Neural progenitor cell (in vitro differentiated cells): ENCODE data around the gene SLC25A12. TPM values are rescaled to one million over a fixed set of nuclear protein-coding genes. Genes with fewer than 3 reads are reported as not detected.

Experiments used
- DNase-seq: peaks from one replicate; pipeline ENCODE4 v3.0.0-alpha.2; 2016; ENCODE audit warnings: low spot score
- H2AFZ ChIP-seq: fragments of 200-600 bp; sonication (generic); replicated peaks from 2 replicates; pipeline ENCODE4 v1.6.1; 2016; ENCODE audit warnings: antibody characterized with exemption
- H3F3A ChIP-seq: fragments of 200-600 bp; sonication (generic); 2 replicates; pipeline ENCODE4 v1.6.1; 2016; ENCODE audit warnings: antibody characterized with exemption, low read depth
- H3K27ac ChIP-seq: fragments of 200-600 bp; sonication (generic); 2 replicates; pipeline ENCODE4 v1.5.1; 2016; ENCODE audit warnings: mild to moderate bottlenecking
- H3K27me3 ChIP-seq: fragments of 200-600 bp; sonication (generic); 2 replicates; pipeline ENCODE4 v1.6.1; 2016; ENCODE audit warnings: mild to moderate bottlenecking, moderate library complexity
- H3K36me3 ChIP-seq: fragments of 200-600 bp; sonication (generic); 2 replicates; pipeline ENCODE4 v1.5.1; 2016
- H3K4me1 ChIP-seq: fragments of 200-600 bp; sonication (generic); 2 replicates; pipeline ENCODE4 v1.6.1; 2016; ENCODE audit warnings: mixed run types
- H3K4me2 ChIP-seq: fragments of 200-600 bp; sonication (generic); 2 replicates; pipeline ENCODE4 v1.6.1; 2016
- H3K4me3 ChIP-seq: fragments of 200-600 bp; sonication (generic); 2 replicates; pipeline ENCODE4 v1.5.1; 2016
- H3K79me2 ChIP-seq: fragments of 200-600 bp; sonication (generic); 2 replicates; pipeline ENCODE4 v1.6.1; 2016; ENCODE audit warnings: low read depth
- H3K9ac ChIP-seq: fragments of 200-600 bp; sonication (generic); 2 replicates; pipeline ENCODE4 v1.6.1; 2016
- H3K9me3 ChIP-seq: fragments of 200-600 bp; sonication (generic); 2 replicates; pipeline ENCODE4 v1.5.1; 2016; ENCODE audit warnings: low read depth
- H4K20me1 ChIP-seq: fragments of 200-600 bp; sonication (generic); 2 replicates; pipeline ENCODE4 v1.6.1; 2016; ENCODE audit warnings: low read depth
- H3K27ac Mint-ChIP-seq: 3 replicates; pipeline ENCODE4 v1.8.0; 2021; ENCODE audit warnings: mixed read lengths
- H3K27me3 Mint-ChIP-seq: 2 replicates; pipeline ENCODE4 v1.8.0; 2022; ENCODE audit warnings: low read depth, mild to moderate bottlenecking, inconsistent platforms, moderate library complexity, mixed read lengths; ENCODE audit not compliant: insufficient read depth
- H3K36me3 Mint-ChIP-seq: 3 replicates; pipeline ENCODE4 v1.8.0; 2021; ENCODE audit warnings: mixed read lengths
- H3K4me1 Mint-ChIP-seq: 3 replicates; pipeline ENCODE4 v1.8.0; 2021; ENCODE audit warnings: mixed read lengths
- H3K4me3 Mint-ChIP-seq: 3 replicates; pipeline ENCODE4 v1.8.0; 2021; ENCODE audit warnings: mild to moderate bottlenecking, moderate library complexity, mixed read lengths
- H3K9me3 Mint-ChIP-seq: 3 replicates; pipeline ENCODE4 v1.8.0; 2020; ENCODE audit warnings: mixed read lengths
- EZH2 ChIP-seq: fragments of 200-600 bp; sonication (generic); IDR thresholded peaks from 2 replicates; pipeline ENCODE4 v1.6.1; 2017; ENCODE audit warnings: antibody characterized with exemption, mild to moderate bottlenecking, moderate library complexity
- EZH2phosphoT487 ChIP-seq: fragments of 200-600 bp; sonication (generic); IDR thresholded peaks from 2 replicates; pipeline ENCODE4 v1.6.1; 2017; ENCODE audit warnings: antibody characterized with exemption
- total RNA-seq: library from RNA; depleted of rRNA; stranded (reverse); fragments of >200 nt; gene quantifications from 2 replicates; pipeline ENCODE4 v1.2.3, GENCODE V29; 2015; ENCODE audit warnings: low replicate concordance
- TF ChIP-seq, protein P1 (sequence below): fragments of 200-600 bp; sonication (generic); IDR thresholded peaks from 2 replicates; pipeline ENCODE4 v1.5.1; 2017; ENCODE audit warnings: antibody characterized with exemption, mild to moderate bottlenecking

Gene SLC25A12
- total RNA-seq, 1 donor from 2014 or later, result 1.4 TPM

DNA sequence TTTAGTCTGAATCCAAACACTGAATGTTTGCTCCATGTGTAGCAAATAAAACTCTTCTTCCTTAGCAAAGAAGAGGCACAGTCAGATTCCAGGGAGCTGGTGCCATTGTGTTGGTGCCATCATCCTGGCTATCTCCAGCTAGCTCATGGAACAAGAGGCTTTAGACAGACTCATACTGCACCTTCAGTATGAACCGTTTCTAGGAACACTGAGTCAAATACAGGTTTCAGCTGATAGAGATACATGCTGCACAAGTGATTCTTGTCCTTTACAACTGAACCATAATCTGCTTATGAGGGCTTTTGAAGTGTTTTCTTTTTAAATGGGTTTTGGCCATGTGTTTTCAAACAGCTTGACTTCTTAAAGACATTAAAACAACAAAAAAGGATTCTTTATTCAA, 148.9 kb downstream of the SLC25A12 start:
- no peaks in the 10 kb centered on the region for H3F3A ChIP-seq
- no peak overlapping the region for H2AFZ ChIP-seq
- Mint-ChIP-seq H3K4me1 (no peaks in the 10 kb centered on the region), H3K9me3 (no peaks in the 10 kb centered on the region), H3K36me3 (peaks cover 35% of the 10 kb centered on the region), H3K27me3 (no peaks in the 10 kb centered on the region), H3K4me3 (no peak overlapping the region), H3K27ac (no peak overlapping the region)
- H3K9ac ChIP-seq, result no peak overlapping the region
- H3K27me3 ChIP-seq, result no peaks in the 10 kb centered on the region
- TF ChIP-seq, protein P1, sequence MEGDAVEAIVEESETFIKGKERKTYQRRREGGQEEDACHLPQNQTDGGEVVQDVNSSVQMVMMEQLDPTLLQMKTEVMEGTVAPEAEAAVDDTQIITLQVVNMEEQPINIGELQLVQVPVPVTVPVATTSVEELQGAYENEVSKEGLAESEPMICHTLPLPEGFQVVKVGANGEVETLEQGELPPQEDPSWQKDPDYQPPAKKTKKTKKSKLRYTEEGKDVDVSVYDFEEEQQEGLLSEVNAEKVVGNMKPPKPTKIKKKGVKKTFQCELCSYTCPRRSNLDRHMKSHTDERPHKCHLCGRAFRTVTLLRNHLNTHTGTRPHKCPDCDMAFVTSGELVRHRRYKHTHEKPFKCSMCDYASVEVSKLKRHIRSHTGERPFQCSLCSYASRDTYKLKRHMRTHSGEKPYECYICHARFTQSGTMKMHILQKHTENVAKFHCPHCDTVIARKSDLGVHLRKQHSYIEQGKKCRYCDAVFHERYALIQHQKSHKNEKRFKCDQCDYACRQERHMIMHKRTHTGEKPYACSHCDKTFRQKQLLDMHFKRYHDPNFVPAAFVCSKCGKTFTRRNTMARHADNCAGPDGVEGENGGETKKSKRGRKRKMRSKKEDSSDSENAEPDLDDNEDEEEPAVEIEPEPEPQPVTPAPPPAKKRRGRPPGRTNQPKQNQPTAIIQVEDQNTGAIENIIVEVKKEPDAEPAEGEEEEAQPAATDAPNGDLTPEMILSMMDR, result no peak
- TF ChIP-seq EZH2phosphoT487, result no peak
- no peak for TF ChIP-seq EZH2
- no peaks in the 10 kb centered on the region for H4K20me1 ChIP-seq
- no peak for DNase-seq
- no peaks in the 10 kb centered on the region for H3K4me1 ChIP-seq
- no peaks in the 10 kb centered on the region for H3K79me2 ChIP-seq
- H3K4me3 ChIP-seq, result no peak overlapping the region
- H3K27ac ChIP-seq, result no peak overlapping the region
- no peak overlapping the region for H3K4me2 ChIP-seq
- peaks cover 5% of the 10 kb centered on the region for H3K36me3 ChIP-seq
- H3K9me3 ChIP-seq, result no peaks in the 10 kb centered on the region

DNA sequence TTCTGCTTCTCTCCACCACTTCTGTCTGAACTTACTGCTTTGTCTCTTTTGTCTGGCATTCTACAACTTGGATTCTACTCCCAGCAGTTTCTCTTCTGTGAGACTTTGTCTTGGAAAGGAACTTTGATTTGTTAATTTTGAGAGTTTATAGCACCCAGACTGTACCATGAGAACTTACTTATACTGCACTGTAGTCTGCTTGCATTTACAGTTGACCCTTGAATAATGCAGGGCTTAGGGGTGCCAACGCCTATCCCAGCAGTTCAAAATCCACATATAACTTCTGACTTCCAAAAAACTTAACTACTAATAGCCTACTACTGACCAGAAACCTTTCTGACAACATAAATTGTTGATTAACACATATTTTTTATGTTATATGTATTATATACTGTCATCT, 151.3 kb downstream of the SLC25A12 start:
- Mint-ChIP-seq H3K27me3 (no peaks in the 10 kb centered on the region), H3K36me3 (peaks cover 31% of the 10 kb centered on the region), H3K9me3 (no peaks in the 10 kb centered on the region), H3K27ac (no peak overlapping the region), H3K4me1 (no peaks in the 10 kb centered on the region), H3K4me3 (no peak overlapping the region)
- Histone ChIP-seq H3K36me3 (no peaks in the 10 kb centered on the region), H3F3A (no peaks in the 10 kb centered on the region), H3K4me2 (no peak overlapping the region), H3K27ac (no peak overlapping the region), H3K4me1 (no peaks in the 10 kb centered on the region), H3K9ac (no peak overlapping the region), H4K20me1 (no peaks in the 10 kb centered on the region), H3K9me3 (no peaks in the 10 kb centered on the region), H2AFZ (no peak overlapping the region), H3K79me2 (no peaks in the 10 kb centered on the region), H3K27me3 (no peaks in the 10 kb centered on the region), H3K4me3 (no peak overlapping the region)
- no peak for DNase-seq
- TF ChIP-seq EZH2 (no peak), EZH2phosphoT487 (no peak)
- TF ChIP-seq, protein P1, result no peak

DNA sequence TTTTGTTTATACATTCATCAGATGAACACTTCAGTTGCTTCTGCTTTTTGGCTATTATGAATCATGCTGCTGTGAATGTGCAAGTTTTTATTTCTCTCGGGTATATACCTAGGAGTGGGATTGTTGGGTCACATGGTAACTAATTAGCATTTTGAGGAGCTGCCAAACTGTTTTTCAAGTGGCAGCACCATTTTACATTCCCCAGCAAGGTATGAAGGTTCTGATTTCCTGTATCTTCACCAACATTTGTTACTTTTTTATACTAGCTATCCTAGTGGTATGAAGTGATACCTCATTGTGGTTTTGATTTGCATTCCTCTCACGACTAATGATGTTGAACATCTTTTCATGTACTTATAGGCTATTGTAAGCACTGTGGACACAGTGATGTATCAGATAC, 152.9 kb downstream of the SLC25A12 start:
- Mint-ChIP-seq H3K36me3 (peaks cover 32% of the 10 kb centered on the region), H3K27ac (no peak overlapping the region), H3K4me1 (no peaks in the 10 kb centered on the region), H3K27me3 (no peaks in the 10 kb centered on the region), H3K4me3 (no peak overlapping the region), H3K9me3 (no peaks in the 10 kb centered on the region)
- H3K4me3 ChIP-seq, result no peak overlapping the region
- H3K27me3 ChIP-seq, result no peaks in the 10 kb centered on the region
- no peaks in the 10 kb centered on the region for H3K79me2 ChIP-seq
- DNase-seq, result no peak
- no peak overlapping the region for H3K4me2 ChIP-seq
- no peaks in the 10 kb centered on the region for H3K4me1 ChIP-seq
- no peak overlapping the region for H3K9ac ChIP-seq
- TF ChIP-seq EZH2, result no peak
- TF ChIP-seq, protein P1, result no peak
- H3K27ac ChIP-seq, result no peak overlapping the region
- H4K20me1 ChIP-seq, result no peaks in the 10 kb centered on the region
- no peak overlapping the region for H2AFZ ChIP-seq
- H3K9me3 ChIP-seq, result no peaks in the 10 kb centered on the region
- H3F3A ChIP-seq, result no peaks in the 10 kb centered on the region
- no peaks in the 10 kb centered on the region for H3K36me3 ChIP-seq
